Osteoblast (primary cell): ENCODE results near the gene ARMC7. TPM values are rescaled to one million over a fixed set of nuclear protein-coding genes. Genes with fewer than 3 reads are reported as not detected.

Experiments
- DNase-seq: peaks from one replicate; pipeline ENCODE4 v3.0.0; 2011; ENCODE audit warnings: low spot score, mixed read lengths; ENCODE audit not compliant: insufficient read length; ENCODE audit errors: missing footprints
- H2AFZ ChIP-seq: 2 replicates; pipeline ENCODE4 v1.6.0; 2011; ENCODE audit warnings: mild to moderate bottlenecking, low read length
- H3K27ac ChIP-seq: 2 replicates; pipeline ENCODE4 v1.5.1; 2011; ENCODE audit warnings: mild to moderate bottlenecking, low read depth, low read length, moderate library complexity
- H3K27me3 ChIP-seq: 2 replicates; pipeline ENCODE4 v1.6.0; 2012; ENCODE audit warnings: mild to moderate bottlenecking, control low read depth, inconsistent platforms, low read length, moderate library complexity; ENCODE audit not compliant: insufficient read depth
- H3K36me3 ChIP-seq: 2 replicates; pipeline ENCODE4 v1.5.1; 2011; ENCODE audit warnings: mild to moderate bottlenecking, low read length, control low read depth, moderate library complexity; ENCODE audit not compliant: insufficient read depth
- H3K4me1 ChIP-seq: 2 replicates; pipeline ENCODE4 v1.5.1; 2011; ENCODE audit warnings: mild to moderate bottlenecking, low read length, control low read depth, moderate library complexity; ENCODE audit not compliant: insufficient read depth
- H3K4me2 ChIP-seq: 2 replicates; pipeline ENCODE4 v1.6.0; 2011; ENCODE audit warnings: mild to moderate bottlenecking, low read length; ENCODE audit not compliant: insufficient read depth
- H3K4me3 ChIP-seq: fragments of 200-600 bp; sonication (generic); 3 replicates; pipeline ENCODE4 v1.5.1; 2012; ENCODE audit warnings: mild to moderate bottlenecking, low read length, inconsistent platforms; ENCODE audit not compliant: insufficient read depth
- H3K79me2 ChIP-seq: 2 replicates; pipeline ENCODE4 v1.6.0; 2012; ENCODE audit warnings: mild to moderate bottlenecking, low read length, control low read depth, inconsistent platforms; ENCODE audit not compliant: insufficient read depth
- H3K9me3 ChIP-seq: 2 replicates; pipeline ENCODE4 v1.5.1; 2011; ENCODE audit warnings: low read depth, low read length, control low read depth
- H4K20me1 ChIP-seq: 2 replicates; pipeline ENCODE4 v1.6.0; 2012; ENCODE audit warnings: mild to moderate bottlenecking, low read length, control low read depth; ENCODE audit not compliant: insufficient read depth
- CTCF ChIP-seq: IDR thresholded peaks from 2 replicates; pipeline ENCODE4 v1.5.1; 2011; ENCODE audit warnings: mild to moderate bottlenecking, low read depth, low read length, moderate library complexity; ENCODE audit errors: extremely low read depth
- total RNA-seq: library from RNA; depleted of rRNA; stranded (reverse); fragments of >200 nt; gene quantifications from 2 replicates; pipeline ENCODE4 v1.2.3, GENCODE V29; 2012

The ARMC7 gene
- total RNA-seq, result 3.2 and 3.3 TPM in 2 replicates

GRCh38 chr17:75109407-75110233 lies at the start of gene ARMC7:
ARMC7 (plus strand) TSS chr17:75109969; CDS start chr17:75110289, 320 bp downstream.
- Histone ChIP-seq H3K4me2 (peak within 1 kb of the TSS; percentile 95), H3K4me3 (peak within 1 kb of the TSS; percentile 80), H3K27ac (no peak within 1 kb of the TSS), H3K27me3 (no peaks in the 10 kb centered on the region), H2AFZ (peak within 1 kb of the TSS; percentile 79), H3K4me1 (peaks cover 8% of the 10 kb centered on the region), H3K9me3 (no peaks in the 10 kb centered on the region), H3K79me2 (peaks cover 8% of the 10 kb centered on the region), H4K20me1 (no peaks in the 10 kb centered on the region), H3K36me3 (no peaks in the 10 kb centered on the region)
- no peak for TF ChIP-seq CTCF
- peak; percentile 99 for DNase-seq

DNA sequence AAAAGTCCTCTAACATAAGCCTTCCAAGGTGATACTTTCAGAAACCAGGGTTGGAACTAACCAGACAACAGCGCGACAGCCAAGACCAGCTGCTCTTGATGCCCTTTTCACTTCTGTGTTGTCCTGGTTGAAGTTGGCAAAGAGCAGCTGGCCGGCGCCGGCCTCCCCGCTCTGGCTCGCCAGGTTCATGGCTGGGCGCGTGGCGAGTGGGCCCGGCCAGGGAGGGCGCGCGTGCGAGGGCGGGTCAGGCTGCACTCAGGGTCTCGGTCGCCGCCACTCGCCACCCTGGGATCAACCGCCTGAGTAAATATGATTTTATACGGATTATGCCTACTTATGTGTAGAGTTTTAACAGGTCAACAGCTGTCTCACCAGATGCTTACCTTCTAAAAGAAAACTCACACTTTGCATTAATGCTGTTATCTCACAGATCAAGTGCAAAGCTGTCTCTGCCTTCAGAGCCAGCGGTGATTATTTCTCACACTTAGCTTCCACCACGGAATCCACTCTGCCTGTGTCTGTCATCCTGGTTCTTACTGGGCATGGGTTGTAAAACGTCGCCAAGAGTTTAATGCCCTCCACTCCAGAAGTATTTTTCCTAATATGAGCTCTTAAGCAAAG lies 49.2 kb upstream of the ARMC7 start:
- H3K36me3 ChIP-seq, result peaks cover 53% of the 10 kb centered on the region
- H3K4me3 ChIP-seq, result no peak overlapping the region
- peak; percentile 34 for DNase-seq
- no peak overlapping the region for H3K4me2 ChIP-seq
- no peaks in the 10 kb centered on the region for H3K27me3 ChIP-seq
- peaks cover 14% of the 10 kb centered on the region for H3K4me1 ChIP-seq
- no peak overlapping the region for H2AFZ ChIP-seq
- TF ChIP-seq CTCF, result no peak
- H3K79me2 ChIP-seq, result no peaks in the 10 kb centered on the region
- H3K9me3 ChIP-seq, result no peaks in the 10 kb centered on the region
- H3K27ac ChIP-seq, result peak overlapping the region; percentile 60
- peaks cover 5% of the 10 kb centered on the region for H4K20me1 ChIP-seq

DNA sequence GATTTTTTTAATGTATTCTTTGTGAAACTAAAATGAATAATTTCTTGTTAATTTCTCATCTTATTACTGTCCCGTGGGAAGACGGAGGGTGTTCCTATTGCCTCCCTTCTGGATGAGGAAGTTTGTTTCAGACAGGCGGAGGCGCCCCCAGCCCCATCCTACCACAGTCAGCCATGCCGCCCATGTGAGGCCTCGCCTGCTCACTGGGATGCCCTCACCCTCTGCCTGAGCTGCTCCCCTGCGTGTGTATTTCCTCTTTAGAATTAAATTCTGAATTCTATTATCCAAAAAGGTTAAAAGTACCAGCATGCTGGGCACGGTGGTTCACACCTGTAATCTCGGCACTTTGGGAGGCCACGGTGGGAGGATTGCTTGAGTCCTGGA lies 48.7 kb upstream of the ARMC7 start:
- DNase-seq, result no peak
- no peak overlapping the region for H2AFZ ChIP-seq
- H3K4me3 ChIP-seq, result no peak overlapping the region
- no peak overlapping the region for H3K4me2 ChIP-seq
- H3K36me3 ChIP-seq, result peaks cover 51% of the 10 kb centered on the region
- no peaks in the 10 kb centered on the region for H3K27me3 ChIP-seq
- H4K20me1 ChIP-seq, result peaks cover 5% of the 10 kb centered on the region
- H3K79me2 ChIP-seq, result no peaks in the 10 kb centered on the region
- TF ChIP-seq CTCF, result no peak
- no peaks in the 10 kb centered on the region for H3K9me3 ChIP-seq
- H3K27ac ChIP-seq, result peak overlapping the region; percentile 60
- H3K4me1 ChIP-seq, result peaks cover 14% of the 10 kb centered on the region

- peaks cover 47% of the 10 kb centered on the region for H3K36me3 ChIP-seq
- TF ChIP-seq CTCF, result no peak
Measured at GRCh38 chr17:75061618-75062017, 48.2 kb upstream of the ARMC7 start.

More at GRCh38 chr17:75061618-75062017, 48.2 kb upstream of the ARMC7 start:
- no peak overlapping the region for H3K27ac ChIP-seq
- no peak overlapping the region for H2AFZ ChIP-seq
- H3K27me3 ChIP-seq, result no peaks in the 10 kb centered on the region
- no peaks in the 10 kb centered on the region for H3K9me3 ChIP-seq
- no peak overlapping the region for H3K4me2 ChIP-seq
- peak; percentile 51 for DNase-seq
- no peak overlapping the region for H3K4me3 ChIP-seq
- H3K4me1 ChIP-seq, result peaks cover 14% of the 10 kb centered on the region
- H3K79me2 ChIP-seq, result no peaks in the 10 kb centered on the region
- H4K20me1 ChIP-seq, result peaks cover 5% of the 10 kb centered on the region
